Osteocyte (in vitro differentiated cells): ENCODE results near the gene DPP9. TPM values are rescaled to one million over a fixed set of nuclear protein-coding genes. Genes with fewer than 3 reads are reported as not detected.

ENCODE experiments used
- DNase-seq: peaks from one replicate; pipeline ENCODE4 v3.0.0; 2021; ENCODE audit warnings: mixed read lengths; ENCODE audit not compliant: unreplicated experiment; ENCODE audit errors: extremely low spot score
- H3K27ac Mint-ChIP-seq: one replicate; pipeline ENCODE4 v1.8.0; 2021; ENCODE audit warnings: mild to moderate bottlenecking, mixed read lengths; ENCODE audit not compliant: unreplicated experiment
- H3K27me3 Mint-ChIP-seq: one replicate; pipeline ENCODE4 v1.8.0; 2021; ENCODE audit warnings: mixed read lengths; ENCODE audit not compliant: unreplicated experiment
- H3K36me3 Mint-ChIP-seq: one replicate; pipeline ENCODE4 v1.8.0; 2021; ENCODE audit warnings: mixed read lengths; ENCODE audit not compliant: unreplicated experiment
- H3K4me1 Mint-ChIP-seq: one replicate; pipeline ENCODE4 v1.8.0; 2021; ENCODE audit warnings: mixed read lengths; ENCODE audit not compliant: unreplicated experiment
- H3K4me3 Mint-ChIP-seq: one replicate; pipeline ENCODE4 v1.8.0; 2021; ENCODE audit warnings: mild to moderate bottlenecking, moderate library complexity, mixed read lengths; ENCODE audit not compliant: unreplicated experiment
- H3K9me3 Mint-ChIP-seq: one replicate; pipeline ENCODE4 v1.8.0; 2021; ENCODE audit warnings: mixed read lengths; ENCODE audit not compliant: unreplicated experiment
- CTCF ChIP-seq: fragments of 200-600 bp; sonication (generic); IDR thresholded peaks from 2 replicates; pipeline ENCODE4 v1.5.0; 2021; ENCODE audit warnings: antibody characterized with exemption, mild to moderate bottlenecking, moderate library complexity
- total RNA-seq: library from RNA; stranded (reverse); gene quantifications from 2 replicates; pipeline ENCODE4 v1.2.1, GENCODE V29; 2021

The DPP9 gene
- total RNA-seq, 1 donor from 2014 or later, result 54.8 TPM

GRCh38 chr19:4758082-4758481, 34.4 kb upstream of the DPP9 start:
- Mint-ChIP-seq H3K4me3 (no peak overlapping the region), H3K27ac (no peak overlapping the region), H3K36me3 (no peaks in the 10 kb centered on the region), H3K9me3 (no peaks in the 10 kb centered on the region), H3K4me1 (peaks cover 3% of the 10 kb centered on the region), H3K27me3 (peaks cover 23% of the 10 kb centered on the region)
- no peak for DNase-seq
- TF ChIP-seq CTCF, result no peak

- H3K36me3 Mint-ChIP-seq, result no peaks in the 10 kb centered on the region
- no peak for TF ChIP-seq CTCF
- H3K9me3 Mint-ChIP-seq, result no peaks in the 10 kb centered on the region
Measured at GRCh38 chr19:4755459-4755858, 31.8 kb upstream of the DPP9 start.

GRCh38 chr19:4754248-4754647, 30.6 kb upstream of the DPP9 start:
- no peak for TF ChIP-seq CTCF
- Mint-ChIP-seq H3K4me1 (no peaks in the 10 kb centered on the region), H3K9me3 (no peaks in the 10 kb centered on the region), H3K27ac (no peak overlapping the region), H3K4me3 (no peak overlapping the region), H3K27me3 (peaks cover 18% of the 10 kb centered on the region), H3K36me3 (no peaks in the 10 kb centered on the region)
- DNase-seq, result no peak

More at GRCh38 chr19:4755459-4755858, 31.8 kb upstream of the DPP9 start:
- H3K27ac Mint-ChIP-seq, result no peak overlapping the region
- no peak overlapping the region for H3K4me3 Mint-ChIP-seq
- no peak for DNase-seq
- H3K4me1 Mint-ChIP-seq, result peaks cover 3% of the 10 kb centered on the region
- H3K27me3 Mint-ChIP-seq, result peaks cover 15% of the 10 kb centered on the region

GRCh38 chr19:4749870-4750590, 26.4 kb upstream of the DPP9 start:
- Mint-ChIP-seq H3K4me3 (no peak overlapping the region), H3K36me3 (no peaks in the 10 kb centered on the region), H3K27ac (no peak overlapping the region), H3K4me1 (peaks cover under 1% of the 10 kb centered on the region), H3K27me3 (peaks cover 26% of the 10 kb centered on the region), H3K9me3 (no peaks in the 10 kb centered on the region)
- no peak for DNase-seq
- no peak for TF ChIP-seq CTCF

GRCh38 chr19:4748589-4748988, 24.9 kb upstream of the DPP9 start:
- peaks cover 7% of the 10 kb centered on the region for H3K4me1 Mint-ChIP-seq
- H3K4me3 Mint-ChIP-seq, result no peak overlapping the region
- TF ChIP-seq CTCF, result no peak
- H3K27me3 Mint-ChIP-seq, result peaks cover 26% of the 10 kb centered on the region
- H3K36me3 Mint-ChIP-seq, result no peaks in the 10 kb centered on the region
- H3K9me3 Mint-ChIP-seq, result no peaks in the 10 kb centered on the region
- no peak for DNase-seq
- H3K27ac Mint-ChIP-seq, result no peak overlapping the region
